ENCODE data around the gene VCAM1.

Gene VCAM1

DNA sequence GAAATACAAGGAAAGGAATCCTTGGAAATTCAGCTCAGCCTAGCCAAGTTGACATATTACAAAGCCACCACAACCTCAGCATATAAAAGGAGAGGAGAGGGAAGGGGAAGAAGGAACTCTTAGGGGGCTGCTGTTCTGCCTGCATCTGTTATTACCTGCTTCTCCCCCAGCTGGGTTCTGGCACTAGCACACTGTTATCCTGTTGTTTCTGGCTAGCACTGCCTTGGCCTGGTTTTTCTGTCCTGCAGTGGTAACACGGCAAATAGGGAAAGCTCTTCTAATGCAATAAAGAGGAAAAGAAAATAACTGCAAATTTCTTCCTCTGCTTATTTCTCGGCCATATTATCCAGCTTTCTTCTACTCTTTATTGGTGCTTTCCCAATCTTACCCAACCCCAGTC, 16.5 kb upstream of the VCAM1 start:
- H3K27ac ChIP-seq, result no peak overlapping the region
- CTCF ChIA-PET, result no interaction called here
- POLR2A ChIA-PET (ENCODE audit: low non-redundant PET), result no interaction called here
- DNase-seq (ENCODE audit: low spot score), result no peak
- TF ChIP-seq CTCF (conservative IDR thresholded peaks at IDR 0.05; ENCODE audit: low read depth), result no peak

GRCh38 chr1:100703716-100704115, 15.8 kb upstream of the VCAM1 start:
- ChIA-PET CTCF (no interaction called here), POLR2A (ENCODE audit: low non-redundant PET) (no interaction called here)
- DNase-seq (ENCODE audit: low spot score), result no peak
- H3K27ac ChIP-seq, result no peak overlapping the region
- TF ChIP-seq CTCF (conservative IDR thresholded peaks at IDR 0.05; ENCODE audit: low read depth), result no peak

GRCh38 chr1:100704473-100704872, 15.1 kb upstream of the VCAM1 start:
- ChIA-PET CTCF (no interaction called here), POLR2A (ENCODE audit: low non-redundant PET) (no interaction called here)
- DNase-seq (ENCODE audit: low spot score), result no peak
- TF ChIP-seq CTCF (conservative IDR thresholded peaks at IDR 0.05; ENCODE audit: low read depth), result no peak
- H3K27ac ChIP-seq, result no peak overlapping the region

DNA sequence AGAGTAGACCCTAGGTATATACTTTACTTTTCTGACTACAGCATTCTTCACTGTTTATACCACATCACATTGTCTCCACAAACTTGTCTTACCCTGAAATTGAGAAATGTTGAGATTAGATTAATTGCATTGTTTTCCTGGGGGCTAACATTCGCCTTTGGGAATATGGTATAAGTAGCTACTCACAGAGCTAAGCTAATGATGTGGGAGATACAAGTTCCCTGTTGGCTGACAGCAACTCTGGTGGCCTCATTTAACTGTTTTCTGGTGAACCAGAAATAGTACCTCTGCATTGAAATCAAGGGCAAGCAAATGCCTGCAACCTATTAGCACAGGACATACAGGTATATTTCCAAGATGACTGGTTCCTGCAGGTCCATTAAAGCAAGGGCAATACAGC, 13.2 kb upstream of the VCAM1 start:
- no peak for TF ChIP-seq CTCF (conservative IDR thresholded peaks at IDR 0.05; ENCODE audit: low read depth)
- CTCF ChIA-PET, result interaction anchor here (0.5 to 0.6 kb wide), 2 partner anchors 17 to 1986 kb away, joined by 4 read pairs; no protein-coding TSS in a partner anchor
- POLR2A ChIA-PET (ENCODE audit: low non-redundant PET), result no interaction called here
- H3K27ac ChIP-seq, result no peak overlapping the region
- no peak for DNase-seq (ENCODE audit: low spot score)

DNA sequence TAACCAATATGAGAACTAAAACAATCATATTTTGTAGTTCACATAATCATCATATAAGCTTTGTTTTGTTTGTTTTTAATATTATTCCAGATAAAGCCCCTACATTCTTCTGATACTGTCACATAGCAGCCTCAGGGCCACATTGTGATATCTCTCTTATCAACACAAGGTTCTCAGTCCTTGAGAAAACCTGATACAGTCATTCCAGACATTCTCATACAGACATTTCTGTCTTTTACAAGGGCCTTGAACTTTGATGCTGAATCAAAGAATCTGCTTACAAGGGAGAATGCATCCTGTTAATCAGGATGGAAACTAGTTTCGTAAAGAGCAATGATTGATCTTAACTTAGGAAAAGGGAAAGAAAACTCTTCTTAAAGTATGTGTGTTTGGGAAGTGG, 12.7 kb upstream of the VCAM1 start:
- no peak for TF ChIP-seq CTCF (conservative IDR thresholded peaks at IDR 0.05; ENCODE audit: low read depth)
- CTCF ChIA-PET, result no interaction called here
- no peak overlapping the region for H3K27ac ChIP-seq
- DNase-seq (ENCODE audit: low spot score), result no peak
- POLR2A ChIA-PET (ENCODE audit: low non-redundant PET), result no interaction called here

- H3K27ac ChIP-seq, result no peak overlapping the region
- TF ChIP-seq CTCF (conservative IDR thresholded peaks at IDR 0.05; ENCODE audit: low read depth), result no peak
- POLR2A ChIA-PET (ENCODE audit: low non-redundant PET), result no interaction called here
- CTCF ChIA-PET, result interaction anchor here (0.7 kb wide), 1 partner anchor 1640 kb away, joined by 4 read pairs; no protein-coding TSS in a partner anchor
- no peak for DNase-seq (ENCODE audit: low spot score)
Observed at GRCh38 chr1:100708476-100709062, 11.0 kb upstream of the VCAM1 start.
